NOMO-1 (cell line): ENCODE results near the gene NIPSNAP3A.

ENCODE experiments used
- DNase-seq, 2 experiments: peaks; one replicate each; lab custom pipeline; 2025; ENCODE audit not compliant: unreplicated experiment in 2 of 2; lab: John Stamatoyannopoulos, UW

Gene NIPSNAP3A

DNA sequence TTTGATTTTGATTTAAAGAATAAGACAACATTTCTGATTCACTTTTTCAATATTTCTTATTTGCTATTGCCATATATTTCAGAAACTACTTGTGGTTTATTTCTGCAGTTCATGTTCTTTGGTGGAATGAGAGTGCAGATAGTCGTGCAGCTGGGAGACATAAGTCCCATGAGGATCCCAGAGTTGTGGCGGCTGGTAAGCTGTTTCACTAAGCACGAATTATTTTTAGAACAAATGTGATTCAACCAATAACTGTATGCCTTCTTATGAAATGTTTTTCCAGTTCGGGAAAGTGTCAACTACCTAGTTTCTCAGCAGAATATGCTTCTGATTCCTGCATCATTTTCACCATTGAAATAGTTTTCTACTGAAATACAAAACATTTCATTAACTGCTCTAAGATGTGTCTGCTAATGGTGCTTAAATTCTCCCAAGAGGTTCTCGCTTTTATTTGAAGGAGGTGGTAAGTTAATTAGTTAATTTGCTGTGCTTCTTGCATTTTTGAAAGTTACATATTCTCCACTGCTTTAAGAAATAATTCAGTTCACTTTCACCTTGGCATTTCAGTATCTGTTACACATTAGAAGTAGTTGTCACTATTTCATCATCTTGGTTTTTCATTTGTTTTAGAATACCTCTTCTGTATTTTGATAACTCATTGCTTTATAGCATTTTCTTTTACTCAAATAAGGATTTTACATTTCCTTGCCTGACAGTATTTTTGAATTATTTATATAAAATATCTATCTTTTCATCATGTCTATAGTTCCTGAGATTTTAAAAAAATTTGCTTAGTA is 25.4 kb downstream of the NIPSNAP3A start:
- DNase-seq, result peak in 1 of 2 experiments; percentile 36

DNA sequence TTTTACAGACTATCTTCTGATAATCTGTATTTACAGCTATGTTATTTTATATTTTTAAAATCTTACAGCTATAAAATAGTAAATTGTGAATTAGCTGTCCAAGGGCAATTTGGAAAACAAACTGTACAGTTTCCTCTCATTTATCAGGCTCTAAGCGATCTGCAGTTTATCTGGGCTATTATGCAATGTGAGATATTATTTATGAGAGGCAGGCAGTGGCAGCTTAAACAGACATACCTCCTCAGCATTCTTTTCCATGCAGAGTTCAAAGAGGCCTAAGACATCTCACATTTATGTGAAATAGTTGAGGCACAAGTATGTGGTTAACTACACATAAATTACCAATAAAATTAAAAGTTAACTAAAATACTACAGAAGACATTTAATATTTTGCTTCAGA is 26.6 kb downstream of the NIPSNAP3A start:
- DNase-seq, result peak; percentile 34 to 52

DNA sequence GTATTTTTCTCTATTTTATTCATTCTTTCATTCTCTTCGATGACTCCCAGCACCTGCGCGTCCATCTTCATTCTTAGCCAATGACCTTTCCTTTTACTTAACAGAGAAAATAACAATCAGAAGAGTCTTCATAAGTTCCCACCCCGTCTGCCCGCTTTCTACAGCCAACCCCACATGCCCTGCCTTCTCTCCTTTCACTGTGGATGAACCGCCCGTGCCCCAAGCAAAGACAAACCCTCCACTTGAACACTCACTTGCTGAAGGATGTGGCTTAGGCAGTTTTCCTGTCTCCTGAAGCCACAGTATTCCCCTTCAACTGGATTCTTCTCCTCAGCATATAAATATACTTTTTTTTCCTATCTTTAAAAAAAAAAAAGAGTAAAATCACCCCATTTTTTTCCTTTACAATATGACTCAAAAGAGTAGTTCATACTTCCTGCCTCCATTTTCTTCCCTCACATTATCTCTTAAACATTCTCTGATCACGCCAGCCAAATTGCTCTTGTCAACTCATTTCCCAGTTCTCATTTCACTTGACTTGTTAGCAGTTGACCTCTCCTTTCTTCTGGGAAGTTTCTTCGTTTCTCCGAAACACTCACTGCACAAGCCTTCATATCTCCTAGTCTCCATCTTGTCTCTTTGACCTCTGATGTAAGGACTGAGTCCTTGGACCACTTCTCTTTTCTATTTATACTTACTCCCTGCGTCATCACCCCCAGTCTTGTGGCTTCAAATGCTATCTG is 27.5 kb downstream of the NIPSNAP3A start:
- DNase-seq, result peak; percentile 85 to 92

DNA sequence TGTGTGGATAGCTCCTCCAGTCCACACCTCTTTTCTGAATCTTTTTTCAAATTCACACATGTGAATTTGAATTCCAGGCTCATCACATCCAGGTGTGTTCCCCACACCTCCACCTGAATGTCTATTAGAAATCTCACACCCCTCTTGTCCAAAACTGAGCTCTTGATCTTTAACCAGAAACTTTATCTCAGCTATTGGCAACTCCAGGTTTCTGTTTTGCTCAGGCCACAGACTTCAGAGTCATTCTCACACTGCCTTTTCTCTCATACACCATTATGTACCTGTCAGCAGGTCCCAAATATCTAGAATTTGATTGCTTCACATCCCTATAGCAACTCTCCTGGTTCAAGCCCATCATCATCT is 28.1 kb downstream of the NIPSNAP3A start:
- no peak for DNase-seq

DNA sequence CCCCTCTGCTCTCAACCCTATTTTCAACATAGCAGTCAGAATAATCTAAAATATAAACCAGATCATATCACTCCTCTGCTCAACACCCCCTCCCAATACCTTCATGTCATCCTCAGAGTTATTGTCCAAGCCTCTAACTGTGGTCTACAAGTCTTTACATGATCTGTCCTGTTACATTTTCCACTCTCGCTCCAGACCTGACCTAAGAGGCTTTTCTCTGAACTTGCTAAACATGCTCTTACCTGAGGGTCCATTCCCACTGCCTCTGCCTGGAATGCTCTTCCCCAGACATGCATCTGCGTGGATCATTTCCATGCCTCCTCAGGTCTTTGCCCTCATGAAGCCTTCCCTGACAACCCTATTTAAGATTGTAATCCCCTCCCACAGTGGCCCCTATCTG is 28.5 kb downstream of the NIPSNAP3A start:
- no peak for DNase-seq

DNA sequence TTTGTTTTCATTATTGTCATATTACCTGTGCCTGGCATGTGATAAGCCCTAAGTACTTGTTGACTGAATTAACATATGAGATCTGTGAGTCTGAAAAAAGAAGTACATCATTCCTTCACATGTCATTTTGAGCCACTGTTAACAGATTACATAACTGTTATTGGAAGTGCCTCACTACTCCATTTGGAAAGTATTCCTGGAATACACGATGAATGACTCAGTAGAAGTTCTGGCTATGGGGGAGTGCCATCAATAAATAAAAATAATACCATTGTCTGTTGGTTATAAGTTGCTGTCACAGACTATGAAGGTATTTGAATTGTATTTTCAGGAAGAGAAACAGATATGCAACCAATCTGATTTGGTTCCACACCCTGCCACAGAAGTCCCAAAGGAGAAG is 29.3 kb downstream of the NIPSNAP3A start:
- DNase-seq, result no peak

DNA sequence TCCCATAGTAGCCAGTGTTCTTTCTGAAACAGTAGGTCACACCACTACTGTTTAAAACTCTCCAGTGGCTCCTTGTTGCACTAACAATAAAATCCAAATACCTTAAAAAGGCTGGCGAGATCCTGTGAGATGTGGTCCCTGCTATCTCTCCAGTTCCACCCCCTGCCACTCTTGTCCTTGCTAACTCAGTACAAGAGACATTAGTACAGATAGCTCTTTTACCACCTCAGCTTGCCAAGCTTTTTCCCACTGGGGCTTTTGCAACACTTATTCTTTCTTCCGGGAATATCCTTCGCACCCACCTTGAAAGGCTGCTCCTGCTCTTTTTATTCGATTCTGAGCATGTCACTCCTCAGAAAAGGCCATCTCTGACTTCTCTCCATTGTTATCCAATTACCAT is 31.3 kb downstream of the NIPSNAP3A start:
- no peak for DNase-seq

DNA sequence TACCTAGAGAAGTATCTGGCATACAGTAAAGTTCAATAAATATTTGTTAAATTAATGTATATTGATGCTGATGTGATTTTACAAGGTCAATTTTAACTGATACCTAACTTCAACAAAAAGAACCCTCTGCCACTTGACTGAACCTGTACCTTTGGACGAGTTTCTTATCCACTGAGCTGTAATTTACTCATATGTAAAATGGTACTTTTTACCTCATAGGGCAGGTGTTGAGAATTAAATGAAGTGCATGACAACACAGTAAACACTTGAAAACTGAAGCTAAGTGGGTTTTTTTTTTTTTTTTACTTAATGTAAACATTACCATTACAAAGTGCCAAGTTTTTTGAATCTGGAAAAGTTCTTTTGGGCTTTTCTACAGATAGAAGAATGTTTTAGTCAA is 31.9 kb downstream of the NIPSNAP3A start:
- no peak for DNase-seq

DNA sequence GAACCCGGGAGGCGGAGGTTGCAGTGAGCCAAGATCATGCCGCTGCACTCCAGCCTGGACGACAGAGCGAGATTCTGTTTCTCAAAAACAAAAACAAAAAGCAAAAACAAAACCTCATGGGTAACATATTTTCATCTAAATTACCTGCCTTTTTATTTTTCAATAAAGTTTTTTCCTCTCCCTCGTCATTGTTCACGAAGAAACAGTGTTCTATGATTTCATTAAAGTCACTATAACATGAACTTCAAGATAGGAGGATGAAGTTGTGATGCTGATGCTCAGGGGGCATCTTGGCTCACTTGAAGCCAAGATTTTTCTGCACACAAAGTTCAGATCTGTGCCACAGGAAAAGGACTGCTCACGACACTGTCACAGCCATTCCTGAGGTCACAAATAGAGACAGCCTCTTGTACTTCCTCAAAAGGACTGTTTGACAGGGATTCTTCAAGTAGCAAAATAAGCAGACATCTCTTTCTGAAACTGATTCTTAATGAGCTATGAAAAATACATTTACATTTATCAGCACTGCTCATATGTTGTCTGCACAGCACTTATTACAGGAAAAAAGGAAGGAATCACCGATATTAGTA is 32.6 kb downstream of the NIPSNAP3A start:
- peak in 1 of 2 experiments; percentile 42 for DNase-seq

DNA sequence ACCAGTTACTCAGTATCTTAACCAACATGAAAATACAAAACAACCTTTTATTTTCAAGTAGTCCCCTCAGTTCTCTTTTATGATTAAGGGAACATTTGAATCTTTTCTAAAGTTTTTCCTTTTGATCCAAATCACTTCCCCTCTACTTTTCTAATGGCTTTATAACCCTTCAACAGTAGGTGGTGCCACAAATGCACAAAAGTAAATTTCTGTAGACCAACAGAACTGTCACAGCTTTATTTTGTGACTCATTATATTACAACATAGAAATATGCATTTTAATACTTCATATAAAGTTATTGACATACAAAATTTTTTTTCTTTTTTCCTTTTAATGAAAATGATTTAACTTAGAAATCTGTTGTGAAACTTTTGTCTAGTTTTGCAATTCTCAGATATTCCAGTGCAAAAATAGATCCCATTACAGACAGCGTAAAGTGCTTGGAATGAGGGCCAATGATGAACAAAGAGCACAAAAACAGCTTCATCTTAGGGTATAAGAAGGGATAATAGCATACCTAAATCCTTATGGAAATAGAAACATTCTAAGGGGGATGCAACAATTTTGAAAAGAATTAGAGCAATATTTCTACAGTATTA is 33.4 kb downstream of the NIPSNAP3A start:
- DNase-seq, result peak; percentile 52 to 84

DNA sequence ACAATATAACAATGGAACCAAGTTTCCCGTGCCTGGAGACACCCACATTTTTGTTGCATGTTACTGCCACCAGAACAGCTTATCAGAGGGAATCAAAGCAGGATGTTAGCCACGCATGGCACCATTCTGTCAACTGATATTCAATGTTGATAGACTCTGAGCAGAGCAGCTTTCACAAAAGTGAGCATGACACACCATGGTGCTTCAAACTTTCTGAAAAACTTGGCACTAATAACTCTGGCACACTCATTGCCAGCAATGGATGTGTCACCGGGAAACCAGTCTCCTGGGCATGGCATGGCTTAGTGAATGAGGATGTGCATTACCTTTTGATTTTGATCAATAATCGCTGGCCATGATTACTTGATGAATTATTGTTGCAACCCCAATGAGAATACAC is 36.1 kb downstream of the NIPSNAP3A start:
- DNase-seq, result no peak

DNA sequence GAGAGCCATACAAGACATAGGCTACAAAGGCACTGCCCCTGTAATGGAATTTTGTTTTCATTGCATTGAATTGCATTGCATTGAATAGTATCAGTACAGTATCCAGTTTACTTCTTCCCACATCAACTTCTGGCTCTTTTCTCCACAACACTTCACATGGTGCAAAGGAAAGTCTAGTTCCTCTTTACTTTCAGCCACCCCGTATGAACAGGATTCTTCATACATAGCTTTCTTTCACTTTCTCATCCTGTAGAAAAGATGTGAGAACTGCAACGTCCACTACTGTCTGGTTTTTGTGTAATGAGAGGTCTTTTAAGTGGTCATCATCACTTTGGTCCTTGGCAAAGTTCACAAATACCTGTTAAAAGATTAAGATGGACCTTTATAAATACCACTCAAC is 36.6 kb downstream of the NIPSNAP3A start:
- peak in 1 of 2 experiments; percentile 76 for DNase-seq

DNA sequence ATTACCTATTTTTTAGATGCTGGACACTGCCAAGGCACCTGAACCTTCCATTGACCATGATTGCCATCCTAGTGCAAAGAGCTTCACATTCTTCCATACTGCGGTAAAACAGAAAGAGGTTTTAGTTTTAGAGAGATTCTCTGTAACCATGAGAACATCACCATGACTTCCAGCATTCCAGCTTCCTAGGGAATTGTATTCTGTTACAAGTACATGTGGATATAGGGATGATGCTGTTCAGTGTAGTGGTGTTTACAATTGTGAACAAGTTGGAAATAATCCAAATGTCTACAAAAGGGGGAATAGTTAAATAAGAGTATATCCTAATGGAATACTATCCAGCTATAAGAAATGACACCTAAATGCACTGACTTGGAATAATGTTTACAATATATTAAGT is 38.8 kb downstream of the NIPSNAP3A start:
- DNase-seq, result no peak

DNA sequence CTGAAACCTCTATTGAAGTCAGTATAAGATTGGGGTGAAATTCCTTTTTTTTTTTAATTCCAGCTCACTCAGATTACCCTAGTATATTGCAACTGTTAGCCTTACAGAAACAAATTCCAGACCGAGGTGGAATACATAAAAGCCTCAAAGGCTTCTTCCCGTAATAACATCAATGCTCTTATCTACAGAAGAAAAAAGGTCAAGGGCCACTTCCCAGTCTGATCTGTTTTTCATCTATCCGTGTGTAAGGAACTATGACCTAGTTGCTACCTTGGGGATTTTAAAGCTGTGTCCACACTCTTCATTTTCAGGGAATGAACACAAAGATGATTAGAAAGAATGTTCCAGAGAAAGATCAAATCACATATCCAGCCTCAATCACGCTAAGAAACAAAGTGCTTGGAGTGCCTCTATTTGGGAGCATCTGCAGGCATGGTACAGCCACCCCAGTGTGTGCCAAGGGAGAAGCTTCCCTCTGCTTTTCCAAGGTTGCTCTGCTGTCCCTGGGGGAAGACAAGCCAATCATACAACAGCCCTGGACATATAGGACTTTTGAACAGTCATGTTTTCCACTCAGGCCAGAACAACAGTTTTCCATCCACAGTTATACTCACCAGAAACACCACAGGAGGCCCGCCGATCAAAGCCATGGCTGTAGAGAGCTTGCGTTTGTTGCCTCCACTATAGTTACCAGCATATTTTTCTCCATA is 40.0 kb downstream of the NIPSNAP3A start:
- no peak for DNase-seq

DNA sequence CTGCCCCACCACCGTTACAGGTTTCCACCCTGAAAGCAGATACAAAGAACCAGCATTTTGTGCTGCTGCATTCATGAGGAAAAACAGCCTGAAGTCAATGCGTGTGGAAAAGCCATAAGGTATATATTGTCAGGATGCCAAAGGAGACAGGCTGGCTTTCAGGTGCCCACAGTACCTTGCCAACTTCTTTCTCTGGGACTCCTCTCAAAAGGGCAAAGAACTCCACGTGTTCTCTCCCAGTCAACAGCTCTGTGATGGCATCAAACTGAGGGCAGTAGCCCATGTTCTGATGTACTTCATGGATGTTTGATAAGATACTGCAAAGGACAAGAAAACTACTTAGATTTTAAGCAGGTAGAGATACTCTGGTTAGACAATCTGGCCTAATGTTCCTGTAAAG is 40.8 kb downstream of the NIPSNAP3A start:
- DNase-seq, result no peak

DNA sequence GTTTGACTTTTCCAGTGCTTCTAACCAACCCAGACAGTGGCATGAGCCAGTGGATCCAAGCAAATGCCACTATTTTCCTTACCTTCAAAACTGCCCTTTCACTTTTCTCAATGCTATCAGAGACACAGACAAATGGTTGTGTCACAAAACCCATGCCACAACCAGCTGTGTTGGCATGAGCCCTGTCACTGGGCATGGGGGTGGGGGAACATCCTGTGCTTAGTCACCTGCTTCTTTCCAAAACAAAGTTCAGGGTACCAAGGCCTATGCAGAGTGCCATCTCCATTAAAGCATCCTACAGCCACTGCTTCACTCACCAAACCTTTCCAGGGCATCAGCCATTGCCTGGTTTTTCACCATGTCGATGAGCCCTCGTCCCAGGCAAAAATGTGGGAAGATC is 46.6 kb downstream of the NIPSNAP3A start:
- DNase-seq, result no peak

DNA sequence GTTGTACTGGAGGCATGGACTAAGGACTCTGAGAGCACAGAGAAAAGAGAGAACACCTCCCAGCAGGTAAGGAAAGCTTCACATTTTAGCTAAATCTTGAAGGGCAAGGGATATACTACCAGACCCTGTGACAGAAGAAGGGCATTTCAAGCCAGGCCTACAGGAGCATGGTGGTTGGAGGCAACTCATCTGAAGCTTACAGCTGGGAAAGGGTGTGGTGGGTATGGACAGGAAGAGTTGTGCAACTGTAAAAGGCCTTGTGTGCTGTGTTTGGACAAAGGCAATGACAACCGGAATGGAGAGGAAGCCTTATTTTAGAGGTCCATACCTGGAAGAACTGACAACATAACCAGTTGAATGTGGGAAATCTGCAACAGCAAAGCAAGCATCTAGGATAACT is 47.6 kb downstream of the NIPSNAP3A start:
- DNase-seq, result peak; percentile 71 to 87

DNA sequence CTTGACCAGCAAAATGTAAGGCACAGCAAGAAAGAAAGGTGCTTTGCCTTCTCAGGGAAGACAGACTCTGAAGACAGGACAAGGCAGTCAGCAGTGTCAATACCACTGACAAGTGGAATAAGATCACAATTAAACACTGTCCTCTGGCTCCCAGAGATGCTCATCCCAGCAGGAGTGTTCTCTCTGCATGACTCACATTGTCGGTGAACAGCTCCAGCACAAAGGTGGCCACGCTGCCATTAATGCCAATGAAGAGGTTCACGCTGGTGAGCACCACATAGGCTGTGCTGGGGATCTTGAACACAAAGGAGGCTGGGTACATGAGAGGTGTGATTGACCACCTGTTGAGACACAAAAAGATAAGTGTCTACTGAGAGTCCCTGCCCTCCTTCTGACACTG is 48.4 kb downstream of the NIPSNAP3A start:
- no peak for DNase-seq

DNA sequence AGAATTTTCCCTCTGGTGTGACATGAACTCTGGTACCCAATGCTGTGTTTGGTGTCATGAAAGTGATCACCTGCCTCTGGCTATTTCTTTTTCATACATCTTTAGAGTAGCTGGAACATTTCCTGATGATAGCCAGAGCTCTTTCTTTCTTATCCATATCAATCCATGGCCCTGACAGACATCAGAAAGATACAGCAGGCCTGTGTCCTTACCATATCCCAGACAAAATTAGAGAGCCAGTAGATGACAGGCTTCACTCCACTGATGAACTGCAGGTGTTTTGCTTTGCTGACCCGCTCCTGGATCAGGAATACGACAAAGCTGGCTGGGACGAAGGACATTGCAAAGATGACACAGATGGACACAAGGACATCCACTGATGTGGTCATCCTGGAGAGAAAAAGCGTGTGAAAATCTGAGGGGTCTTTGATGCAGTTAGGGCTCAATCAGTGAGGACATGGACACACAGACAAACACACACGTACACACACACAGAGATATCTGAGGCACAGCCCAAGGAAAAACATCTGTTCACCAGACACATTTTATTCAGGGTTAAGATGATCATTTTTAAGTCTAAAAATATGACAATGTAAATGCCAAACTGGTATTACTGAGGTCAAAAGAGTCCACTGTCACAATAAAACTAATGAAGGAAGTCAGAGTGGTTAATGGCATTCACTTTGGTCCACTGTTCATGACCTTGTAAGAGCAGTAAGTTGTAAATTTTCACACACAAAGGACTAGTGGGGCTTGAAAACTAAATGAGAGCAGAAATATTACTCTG is 50.9 kb downstream of the NIPSNAP3A start:
- DNase-seq, result no peak
